HG02642 (cell line): ENCODE measurements around the gene PLXNC1.
A peak's percentile ranks its signal among the peaks of the same experiment; 100 is the strongest.

Experiments
- ATAC-seq: cut with Tn5 transposase; IDR thresholded peaks from one replicate; pipeline ENCODE4 v1.9.1; 2021; ENCODE audit warnings: mild to moderate bottlenecking; ENCODE audit not compliant: unreplicated experiment, poor library complexity

The PLXNC1 gene

GRCh38 chr12:94133964-94134795 is 14.2 kb upstream of the PLXNC1 start:
- ATAC-seq: no peak

- ATAC-seq: no peak
These were observed 12.5 kb upstream of the PLXNC1 start for GRCh38 chr12:94135896-94136295.

GRCh38 chr12:94139816-94140215 is 8.6 kb upstream of the PLXNC1 start:
- ATAC-seq: no peak

DNA sequence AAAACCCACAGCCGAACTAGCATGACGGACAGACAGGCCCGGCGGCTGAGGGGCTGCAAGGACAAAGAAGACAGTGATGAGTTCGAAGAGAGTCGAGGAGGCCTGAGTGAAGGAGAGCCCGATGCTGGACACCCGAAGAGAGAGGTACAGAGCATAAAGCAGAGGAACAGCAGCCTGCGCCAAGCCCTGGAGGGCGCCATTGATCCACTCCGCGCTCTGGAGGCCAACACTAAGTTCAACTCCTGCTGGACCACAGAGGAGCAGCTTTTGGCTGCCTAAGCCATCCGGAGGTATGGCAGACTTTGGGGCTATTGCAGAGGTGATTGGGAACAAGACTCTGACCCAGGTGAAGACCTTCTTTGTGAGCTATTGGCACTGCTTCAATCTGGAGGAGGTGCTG is 7.8 kb upstream of the PLXNC1 start:
- ATAC-seq: no peak

- no peak for ATAC-seq
These were observed 7.2 kb upstream of the PLXNC1 start for GRCh38 chr12:94141004-94141764.

DNA sequence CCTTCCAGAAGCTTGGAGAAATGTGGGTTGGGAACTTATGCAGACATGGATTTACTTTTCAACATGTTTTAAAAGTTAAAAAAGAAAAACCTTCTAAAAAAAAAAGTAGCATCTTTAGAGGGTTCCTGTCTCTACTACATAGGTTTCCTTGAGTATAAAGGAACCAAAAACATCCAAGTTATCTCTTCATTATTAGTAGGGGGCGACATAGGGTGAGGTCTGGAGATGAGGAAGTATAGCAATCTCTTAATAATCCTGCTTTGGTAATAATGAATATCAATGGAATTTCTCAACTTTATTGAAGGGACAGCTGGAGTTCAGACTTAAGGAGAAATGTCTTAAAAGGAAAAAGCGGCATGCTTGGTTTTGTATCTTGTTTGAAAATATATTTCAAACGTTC is 6.5 kb upstream of the PLXNC1 start:
- ATAC-seq: no peak

DNA sequence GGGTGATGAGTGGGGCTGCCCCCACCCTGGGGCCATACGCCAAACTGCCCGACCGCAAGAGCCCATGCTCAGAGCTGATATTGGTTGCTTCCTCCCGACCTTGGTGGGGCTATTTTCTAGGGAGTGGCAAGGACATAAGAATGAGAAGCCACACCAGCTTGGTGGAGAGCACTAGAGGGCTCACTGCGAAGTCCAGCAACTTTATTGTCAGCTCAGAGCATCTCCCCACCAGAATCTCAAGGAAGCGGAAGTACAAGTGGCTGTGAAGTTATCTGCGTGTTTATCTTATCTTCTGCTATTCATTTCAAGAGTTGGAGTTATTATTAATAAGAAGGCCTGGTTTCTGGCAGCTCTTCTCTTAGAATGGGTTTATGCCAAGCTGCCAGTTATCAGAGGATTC is 4.9 kb upstream of the PLXNC1 start:
- ATAC-seq: no peak

DNA sequence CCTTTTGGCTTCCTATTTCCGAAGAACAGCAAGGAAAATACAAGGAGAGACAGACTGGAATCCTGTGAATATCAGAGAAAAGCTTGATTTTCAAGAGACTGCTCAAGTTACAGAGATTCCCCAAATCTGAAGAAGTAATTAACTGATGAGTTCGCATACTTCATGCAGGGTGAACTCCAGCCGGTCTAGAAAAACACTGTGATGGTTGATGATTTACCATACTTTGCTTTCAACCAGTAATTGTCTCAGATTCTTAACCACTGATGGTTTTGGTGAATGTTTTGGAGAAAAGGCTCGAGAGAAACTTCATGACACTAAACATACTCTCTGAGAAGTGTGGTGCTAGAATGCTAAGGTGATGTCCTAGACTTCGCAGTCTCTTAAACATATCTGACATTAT is 4.4 kb upstream of the PLXNC1 start:
- ATAC-seq: no peak

DNA sequence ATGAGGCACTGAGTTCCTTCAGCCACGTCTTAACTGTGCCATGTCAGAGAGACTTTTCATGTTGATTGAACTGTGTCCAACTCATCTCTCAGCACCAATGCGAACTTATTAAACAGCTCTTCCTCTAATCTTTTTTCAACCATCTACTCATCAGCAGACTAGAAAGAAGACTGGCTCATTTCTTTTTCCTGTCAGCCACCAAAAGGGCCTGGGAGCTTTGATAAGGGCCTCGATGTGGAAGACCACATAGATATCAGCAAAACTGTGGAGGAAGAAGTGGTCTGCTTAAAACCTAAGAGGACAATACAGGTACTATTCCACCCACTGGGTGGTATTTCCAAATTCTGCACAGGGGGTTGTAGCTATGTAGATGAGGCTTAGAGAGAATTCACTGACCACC is 3.6 kb upstream of the PLXNC1 start:
- ATAC-seq: no peak

GRCh38 chr12:94145191-94145983 is 3.0 kb upstream of the PLXNC1 start:
- no peak for ATAC-seq

- ATAC-seq: no peak
These were observed 2.0 kb upstream of the PLXNC1 start for GRCh38 chr12:94146166-94146936.

- ATAC-seq: no peak
These were observed 888 bp upstream of the PLXNC1 start for GRCh38 chr12:94147387-94147990.

GRCh38 chr12:94148739-94149118 is 352 bp downstream of the PLXNC1 start:
- no peak for ATAC-seq

DNA sequence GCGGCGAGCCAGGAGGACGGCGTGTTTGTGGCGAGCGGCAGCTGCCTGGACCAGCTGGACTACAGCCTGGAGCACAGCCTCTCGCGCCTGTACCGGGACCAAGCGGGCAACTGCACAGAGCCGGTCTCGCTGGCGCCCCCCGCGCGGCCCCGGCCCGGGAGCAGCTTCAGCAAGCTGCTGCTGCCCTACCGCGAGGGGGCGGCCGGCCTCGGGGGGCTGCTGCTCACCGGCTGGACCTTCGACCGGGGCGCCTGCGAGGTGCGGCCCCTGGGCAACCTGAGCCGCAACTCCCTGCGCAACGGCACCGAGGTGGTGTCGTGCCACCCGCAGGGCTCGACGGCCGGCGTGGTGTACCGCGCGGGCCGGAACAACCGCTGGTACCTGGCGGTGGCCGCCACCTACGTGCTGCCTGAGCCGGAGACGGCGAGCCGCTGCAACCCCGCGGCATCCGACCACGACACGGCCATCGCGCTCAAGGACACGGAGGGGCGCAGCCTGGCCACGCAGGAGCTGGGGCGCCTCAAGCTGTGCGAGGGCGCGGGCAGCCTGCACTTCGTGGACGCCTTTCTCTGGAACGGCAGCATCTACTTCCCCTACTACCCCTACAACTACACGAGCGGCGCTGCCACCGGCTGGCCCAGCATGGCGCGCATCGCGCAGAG is 873 bp downstream of the PLXNC1 start:
- peak; percentile 40 for ATAC-seq

- ATAC-seq: no peak
These were observed 1.4 kb downstream of the PLXNC1 start for GRCh38 chr12:94149781-94150239.

GRCh38 chr12:94150240-94151121 is 2.1 kb downstream of the PLXNC1 start:
- ATAC-seq: no peak

DNA sequence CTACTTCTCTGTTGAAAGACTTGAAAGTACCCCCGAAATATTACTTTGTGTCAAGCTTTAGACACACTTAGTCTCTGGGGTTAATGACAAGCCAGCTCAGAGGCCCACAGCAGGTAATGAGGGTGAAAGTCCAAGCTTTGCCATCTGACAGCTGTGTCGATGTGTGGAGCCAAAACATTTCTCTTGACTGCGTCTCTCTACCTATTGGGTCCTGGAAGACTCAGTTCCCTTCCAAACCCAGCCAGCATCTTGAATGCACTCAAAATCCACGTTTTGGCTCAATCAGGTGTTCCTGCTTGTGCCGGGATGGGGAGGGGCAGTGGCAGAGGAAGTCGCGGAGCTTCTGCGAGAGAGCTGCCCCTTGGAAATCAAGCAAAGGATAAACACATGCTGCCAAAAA is 3.2 kb downstream of the PLXNC1 start:
- no peak for ATAC-seq
